Gastroesophageal sphincter (tissue), 3 donors: ENCODE data around the gene ZNF664.
"Not testable (repeated sequence)": the region's sequence is repeated elsewhere in the genome, so short reads cannot be mapped to it uniquely, and the experiment has no call there.

ENCODE experiments used
- CTCF ChIP-seq, 4 experiments: fragments of 200-600 bp in 2 of 4; fragments of 450-650 bp in 2 of 4; sonication (generic) in 1 of 4; IDR thresholded peaks; one replicate each; pipeline ENCODE4 v1.5.1; 2017 to 2019; ENCODE audit warnings: antibody characterized with exemption in 4 of 4, mild to moderate bottlenecking in 2 of 4, moderate library complexity in 2 of 4
- EP300 ChIP-seq: sonication (generic); formaldehyde crosslinking; IDR thresholded peaks from one replicate; pipeline ENCODE4 v1.6.1; 2017; ENCODE audit warnings: antibody characterized with exemption, mild to moderate bottlenecking
- POLR2A ChIP-seq, 2 donors: fragments of 450-650 bp; IDR thresholded peaks; one replicate each; pipeline ENCODE4 v1.6.1; 2017; ENCODE audit warnings: antibody characterized with exemption in 2 of 2, mild to moderate bottlenecking in 2 of 2, moderate library complexity in 1 of 2
- POLR2AphosphoS5 ChIP-seq: sonication (generic); formaldehyde crosslinking; IDR thresholded peaks from one replicate; pipeline ENCODE4 v1.6.1; 2017; ENCODE audit warnings: antibody characterized with exemption

- TF ChIP-seq CTCF (IDR thresholded peaks at IDR 0.05); POLR2A (IDR thresholded peaks at IDR 0.05); POLR2AphosphoS5; EP300: not testable (repeated sequence)
Measured at GRCh38 chr12:123946516-123947505, 26.2 kb upstream of the ZNF664 start.
